Measurements from ENCODE around the gene IGF1R.

IGF1R gene

GRCh38 chr15:98705070-98705469 lies 56.7 kb downstream of the IGF1R start:
- DNase-seq (ENCODE audit: low read depth in 2 of 2), result no peak

GRCh38 chr15:98706387-98706786 lies 58.0 kb downstream of the IGF1R start:
- no peak for DNase-seq (ENCODE audit: low read depth in 2 of 2)

GRCh38 chr15:98706986-98707385 lies 58.6 kb downstream of the IGF1R start:
- no peak for DNase-seq (ENCODE audit: low read depth in 2 of 2)

- no peak for DNase-seq (ENCODE audit: low read depth in 2 of 2)
Measured at GRCh38 chr15:98708037-98708590, 59.8 kb downstream of the IGF1R start.

GRCh38 chr15:98711810-98712209 lies 63.5 kb downstream of the IGF1R start:
- DNase-seq (ENCODE audit: low read depth in 2 of 2), result no peak

GRCh38 chr15:98712845-98713584 lies 64.7 kb downstream of the IGF1R start:
- no peak for DNase-seq (ENCODE audit: low read depth in 2 of 2)

- no peak for DNase-seq (ENCODE audit: low read depth in 2 of 2)
Measured at GRCh38 chr15:98713585-98714001, 65.3 kb downstream of the IGF1R start.

GRCh38 chr15:98714922-98715321 lies 66.6 kb downstream of the IGF1R start:
- no peak for DNase-seq (ENCODE audit: low read depth in 2 of 2)

GRCh38 chr15:98715401-98715800 lies 67.1 kb downstream of the IGF1R start:
- DNase-seq (ENCODE audit: low read depth in 2 of 2), result no peak

GRCh38 chr15:98715890-98716443 lies 67.6 kb downstream of the IGF1R start:
- DNase-seq (ENCODE audit: low read depth in 2 of 2), result no peak

- no peak for DNase-seq (ENCODE audit: low read depth in 2 of 2)
Measured at GRCh38 chr15:98717371-98717770, 69.0 kb downstream of the IGF1R start.

- DNase-seq (ENCODE audit: low read depth in 2 of 2), result no peak
Measured at GRCh38 chr15:98717942-98718341, 69.6 kb downstream of the IGF1R start.

- DNase-seq (ENCODE audit: low read depth in 2 of 2), result no peak
Measured at GRCh38 chr15:98718426-98719136, 70.2 kb downstream of the IGF1R start.

- DNase-seq (ENCODE audit: low read depth in 2 of 2), result no peak
Measured at GRCh38 chr15:98719137-98719740, 70.9 kb downstream of the IGF1R start.

- no peak for DNase-seq (ENCODE audit: low read depth in 2 of 2)
Measured at GRCh38 chr15:98720031-98720430, 71.7 kb downstream of the IGF1R start.

GRCh38 chr15:98720577-98721565 lies 72.5 kb downstream of the IGF1R start:
- no peak for DNase-seq (ENCODE audit: low read depth in 2 of 2)

GRCh38 chr15:98722209-98722608 lies 73.9 kb downstream of the IGF1R start:
- no peak for DNase-seq (ENCODE audit: low read depth in 2 of 2)

- no peak for DNase-seq (ENCODE audit: low read depth in 2 of 2)
Measured at GRCh38 chr15:98722645-98723044, 74.3 kb downstream of the IGF1R start.

- DNase-seq (ENCODE audit: low read depth in 2 of 2), result no peak
Measured at GRCh38 chr15:98723195-98723594, 74.9 kb downstream of the IGF1R start.

GRCh38 chr15:98724048-98724447 lies 75.7 kb downstream of the IGF1R start:
- DNase-seq (ENCODE audit: low read depth in 2 of 2), result no peak

- DNase-seq (ENCODE audit: low read depth in 2 of 2), result no peak
Measured at GRCh38 chr15:98724494-98724893, 76.2 kb downstream of the IGF1R start.

Measured in stimulated activated CD4-positive, alpha-beta T cell treated with anti-CD3 and anti-CD28 coated beads, Interleukin-4, amount 100 ng/mL, for 48 hours (primary cell).